Measurements from ENCODE around the gene SMYD3.

- TF ChIP-seq, protein P1, sequence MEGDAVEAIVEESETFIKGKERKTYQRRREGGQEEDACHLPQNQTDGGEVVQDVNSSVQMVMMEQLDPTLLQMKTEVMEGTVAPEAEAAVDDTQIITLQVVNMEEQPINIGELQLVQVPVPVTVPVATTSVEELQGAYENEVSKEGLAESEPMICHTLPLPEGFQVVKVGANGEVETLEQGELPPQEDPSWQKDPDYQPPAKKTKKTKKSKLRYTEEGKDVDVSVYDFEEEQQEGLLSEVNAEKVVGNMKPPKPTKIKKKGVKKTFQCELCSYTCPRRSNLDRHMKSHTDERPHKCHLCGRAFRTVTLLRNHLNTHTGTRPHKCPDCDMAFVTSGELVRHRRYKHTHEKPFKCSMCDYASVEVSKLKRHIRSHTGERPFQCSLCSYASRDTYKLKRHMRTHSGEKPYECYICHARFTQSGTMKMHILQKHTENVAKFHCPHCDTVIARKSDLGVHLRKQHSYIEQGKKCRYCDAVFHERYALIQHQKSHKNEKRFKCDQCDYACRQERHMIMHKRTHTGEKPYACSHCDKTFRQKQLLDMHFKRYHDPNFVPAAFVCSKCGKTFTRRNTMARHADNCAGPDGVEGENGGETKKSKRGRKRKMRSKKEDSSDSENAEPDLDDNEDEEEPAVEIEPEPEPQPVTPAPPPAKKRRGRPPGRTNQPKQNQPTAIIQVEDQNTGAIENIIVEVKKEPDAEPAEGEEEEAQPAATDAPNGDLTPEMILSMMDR (IDR thresholded peaks at IDR 0.05; ENCODE audit: insufficient read depth, low read depth, low read length) = no peak
- TF ChIP-seq EZH2 (IDR thresholded peaks at IDR 0.05; ENCODE audit: insufficient read depth, low read length) = no peak
Observed at GRCh38 chr1:246113555-246114095, 393.5 kb downstream of the SMYD3 start.

All from astrocyte (in vitro differentiated cells and primary cell).